Large intestine (tissue), 3 donors: ENCODE measurements around the gene PTPRM. TPM values are rescaled to one million over a fixed set of nuclear protein-coding genes. Genes with fewer than 3 reads are reported as not detected.

Experiments
- DNase-seq, 2 donors: peaks; one replicate each; pipeline versions ENCODE4 v3.0.0 to v3.0.0-alpha.2; 2013
- H3K27ac ChIP-seq: one replicate; pipeline ENCODE4 v1.5.1; 2013; ENCODE audit warnings: low read length
- H3K27me3 ChIP-seq: 2 replicates; pipeline ENCODE4 v1.6.1; 2013; ENCODE audit warnings: low read length; ENCODE audit not compliant: control insufficient read depth, insufficient read depth
- H3K36me3 ChIP-seq: 2 replicates; pipeline ENCODE4 v1.6.1; 2013; ENCODE audit warnings: low read length; ENCODE audit not compliant: control insufficient read depth, insufficient read depth
- H3K4me1 ChIP-seq: one replicate; pipeline ENCODE4 v1.6.1; 2013; ENCODE audit warnings: low read length; ENCODE audit not compliant: control insufficient read depth, insufficient read depth
- H3K4me3 ChIP-seq: one replicate; pipeline ENCODE4 v1.5.1; 2013; ENCODE audit warnings: low read length
- H3K9me3 ChIP-seq: one replicate; pipeline ENCODE4 v1.6.1; 2013; ENCODE audit warnings: mild to moderate bottlenecking, low read depth, low read length, moderate library complexity; ENCODE audit not compliant: control insufficient read depth
- WGBS: methylation state at CpG from one replicate; pipeline ENCODE4 v1.1.5; 2013; ENCODE audit warnings: low lambda C conversion rate; ENCODE audit not compliant: insufficient coverage; 5-methylcytosine and 5-hydroxymethylcytosine counted together
- polyA plus RNA-seq: library from polyadenylated mRNA; unstranded; fragments of 120-200 nt; gene quantifications from one replicate; pipeline ENCODE4 v1.2.1, GENCODE V29; 2013

Gene PTPRM
- polyA plus RNA-seq, 1 donor = 27.2 TPM

DNA sequence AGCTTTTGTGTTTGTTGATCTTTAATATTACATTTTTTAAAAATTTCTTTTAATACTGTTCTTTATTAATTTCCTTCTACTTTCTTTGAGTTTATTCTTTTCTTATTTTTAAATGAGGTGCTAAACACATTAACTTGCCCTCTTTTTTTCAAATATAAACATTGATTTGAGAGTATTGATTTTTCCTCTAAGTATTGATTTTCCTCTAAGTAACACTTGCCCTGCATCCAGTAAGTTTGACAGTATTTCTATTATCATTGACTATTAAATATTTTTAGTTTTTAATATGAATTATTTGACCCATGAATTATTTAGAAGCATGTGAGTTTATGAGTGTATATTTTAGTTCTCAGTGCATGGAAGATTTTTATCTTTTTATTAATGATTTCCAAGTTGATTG, 705.1 kb downstream of the PTPRM start:
- DNase-seq = no peak
- no peaks in the 10 kb centered on the region for H3K9me3 ChIP-seq
- no peaks in the 10 kb centered on the region for H3K27me3 ChIP-seq
- no peak overlapping the region for H3K4me3 ChIP-seq
- no peaks in the 10 kb centered on the region for H3K4me1 ChIP-seq
- H3K27ac ChIP-seq = no peak overlapping the region
- H3K36me3 ChIP-seq = no peaks in the 10 kb centered on the region

DNA sequence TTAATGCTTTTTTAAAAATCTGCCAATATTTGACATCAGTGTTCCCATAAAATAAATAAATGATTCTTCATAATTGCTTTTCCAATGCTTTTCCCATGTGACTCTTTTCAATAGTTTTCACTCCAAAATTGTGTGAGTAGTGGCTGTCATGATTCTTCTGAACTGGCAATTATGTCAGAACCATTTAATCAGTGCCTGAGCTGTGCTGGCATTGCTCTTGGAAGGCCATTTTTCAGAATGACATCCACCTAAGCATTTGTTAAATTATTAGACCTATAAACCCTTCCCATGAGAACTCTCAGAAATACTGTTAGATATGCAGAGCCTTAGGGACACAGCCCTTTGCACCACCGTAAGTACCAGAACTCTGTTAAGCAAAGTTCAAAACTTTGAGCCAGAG, 707.3 kb downstream of the PTPRM start:
- Histone ChIP-seq H3K4me1 (no peaks in the 10 kb centered on the region), H3K27ac (no peak overlapping the region), H3K36me3 (no peaks in the 10 kb centered on the region), H3K27me3 (no peaks in the 10 kb centered on the region), H3K4me3 (no peak overlapping the region), H3K9me3 (no peaks in the 10 kb centered on the region)
- DNase-seq = no peak
- WGBS = no CpG with 5 or more reads among the region's 1 CpG

DNA sequence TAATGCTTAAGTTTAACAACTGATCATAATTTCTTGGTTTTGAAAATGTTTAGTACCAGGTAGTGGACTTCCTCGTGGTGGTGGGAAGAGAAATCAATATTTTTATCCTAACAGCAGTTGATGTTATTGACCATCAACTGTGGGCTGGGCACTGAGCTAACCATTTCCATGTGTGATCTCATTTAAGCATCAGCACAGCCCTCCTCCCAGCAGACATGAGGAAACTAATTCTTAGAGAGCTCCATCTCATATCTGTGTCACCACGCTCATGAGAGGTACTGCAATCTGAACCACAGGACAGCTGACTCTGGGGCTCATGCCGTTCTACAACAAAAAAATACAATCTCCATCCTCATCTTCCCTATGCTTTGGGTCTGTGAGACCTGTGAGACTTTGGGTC, 709.3 kb downstream of the PTPRM start:
- no peak for DNase-seq
- no peaks in the 10 kb centered on the region for H3K4me1 ChIP-seq
- no peaks in the 10 kb centered on the region for H3K27me3 ChIP-seq
- H3K36me3 ChIP-seq = no peaks in the 10 kb centered on the region
- no peak overlapping the region for H3K27ac ChIP-seq
- H3K4me3 ChIP-seq = no peak overlapping the region
- no peaks in the 10 kb centered on the region for H3K9me3 ChIP-seq
- no CpG with 5 or more reads among the region's 3 CpGs for WGBS

DNA sequence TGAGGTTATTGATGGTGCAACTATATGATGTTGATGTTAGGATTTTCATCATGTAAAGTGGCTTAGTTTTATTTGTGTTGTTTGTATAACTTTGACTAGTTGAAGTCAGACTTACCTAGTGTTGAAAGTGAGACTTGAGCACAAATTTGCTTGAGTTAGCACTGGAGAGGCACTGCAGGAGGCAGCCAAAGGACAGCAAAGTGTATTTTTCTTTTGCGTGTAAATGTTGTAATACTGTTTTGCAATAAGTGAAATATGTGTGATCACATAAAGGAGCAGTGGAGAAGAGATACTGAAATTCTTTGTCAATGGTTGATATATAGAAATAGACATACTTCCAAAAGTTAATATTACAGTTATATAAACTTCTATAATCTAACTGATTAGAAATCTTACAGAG, 710.2 kb downstream of the PTPRM start:
- no peaks in the 10 kb centered on the region for H3K36me3 ChIP-seq

DNA sequence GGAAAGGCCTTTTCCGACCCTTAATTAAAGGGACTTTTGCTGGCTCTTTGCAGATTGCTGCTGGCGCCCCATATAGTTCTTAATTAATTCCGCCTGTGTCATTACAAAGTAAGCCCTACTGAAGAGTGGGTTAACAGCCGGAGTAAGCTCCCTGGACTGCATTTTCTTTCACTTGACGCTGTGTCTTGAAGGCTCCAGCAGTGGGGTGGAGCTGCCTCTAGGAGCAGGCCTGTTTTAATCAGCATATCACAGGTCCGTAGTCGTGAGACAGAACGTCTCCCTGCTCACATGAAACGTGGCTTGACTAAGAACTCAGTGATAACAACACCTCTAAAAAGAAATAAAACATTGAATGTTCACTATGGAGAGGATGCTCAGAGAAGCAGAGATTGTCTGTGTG, 712.2 kb downstream of the PTPRM start:
- Histone ChIP-seq H3K36me3 (no peaks in the 10 kb centered on the region), H3K9me3 (no peaks in the 10 kb centered on the region), H3K27ac (no peak overlapping the region), H3K4me3 (no peak overlapping the region), H3K27me3 (no peaks in the 10 kb centered on the region), H3K4me1 (no peaks in the 10 kb centered on the region)
- DNase-seq = no peak
- whole genome bisulfite sequencing = 100% methylated on average over 2 of the region's 9 CpGs

More for the DNA sequence above, 710.2 kb downstream of the PTPRM start:
- DNase-seq = no peak
- Histone ChIP-seq H3K4me3 (no peak overlapping the region), H3K27me3 (no peaks in the 10 kb centered on the region), H3K4me1 (no peaks in the 10 kb centered on the region), H3K9me3 (no peaks in the 10 kb centered on the region), H3K27ac (no peak overlapping the region)
- no CpG with 5 or more reads among the region's 1 CpG for WGBS

DNA sequence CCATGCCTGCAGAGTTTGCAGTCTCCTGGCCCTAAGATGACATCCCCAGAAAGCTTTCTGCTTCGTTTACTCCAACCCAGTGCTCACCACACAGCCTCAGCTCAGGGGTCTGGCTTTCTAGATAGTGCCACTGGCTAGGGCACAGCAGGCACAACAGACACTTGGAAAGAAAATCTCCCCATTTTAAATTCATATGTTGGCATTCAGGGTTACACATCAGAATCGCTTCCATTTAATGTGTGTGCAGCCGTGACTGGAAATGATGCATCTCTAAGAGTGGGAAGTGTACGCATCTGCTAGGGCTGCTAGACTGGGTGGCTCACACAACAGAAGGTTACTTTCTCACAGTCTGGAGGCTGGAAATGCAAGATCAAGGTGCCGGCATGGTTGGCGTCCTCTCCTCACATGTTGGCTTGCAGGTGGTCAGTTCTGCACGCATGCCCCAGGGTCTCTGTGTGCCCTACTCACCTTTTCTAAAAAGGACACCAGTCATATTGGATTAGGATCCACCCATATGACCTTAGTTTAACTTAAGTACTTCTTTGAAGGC, 712.7 kb downstream of the PTPRM start:
- no peaks in the 10 kb centered on the region for H3K36me3 ChIP-seq
- H3K27ac ChIP-seq = no peak overlapping the region

DNA sequence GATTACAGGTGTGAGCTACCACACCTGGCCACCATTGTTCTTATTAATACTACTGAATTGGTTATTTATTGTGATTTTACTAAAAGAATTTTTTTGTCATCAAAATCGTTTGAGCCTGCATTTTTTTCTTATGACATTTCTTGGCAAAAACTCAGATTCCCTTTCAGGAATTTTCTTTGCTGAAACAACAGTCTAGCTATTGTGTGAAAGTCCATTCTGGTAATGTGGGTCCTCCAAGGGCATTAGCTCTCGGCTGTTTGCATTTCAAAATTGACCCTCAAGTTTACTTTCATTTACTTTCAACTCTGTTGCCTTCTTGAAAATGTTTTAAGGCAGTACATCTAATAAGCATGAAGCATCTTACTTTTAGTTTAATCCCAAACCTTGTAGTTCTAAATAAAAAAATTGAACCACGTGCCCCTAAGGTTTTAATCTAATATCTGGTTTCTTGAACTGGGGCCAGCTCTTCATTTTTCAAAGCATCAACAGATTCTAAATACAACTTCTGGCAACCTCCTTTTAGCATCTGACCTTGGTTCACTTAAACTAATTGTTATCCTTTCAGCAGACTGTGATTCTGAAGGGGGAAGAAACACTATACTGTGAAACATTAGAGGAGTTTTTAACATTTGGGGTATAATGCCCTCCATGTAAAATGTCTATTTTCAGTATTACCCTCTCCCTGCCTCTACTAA, 716.9 kb downstream of the PTPRM start:
- H3K4me1 ChIP-seq = no peaks in the 10 kb centered on the region
- H3K27me3 ChIP-seq = no peaks in the 10 kb centered on the region
- DNase-seq = no peak
- 63% methylated on average over 1 of the region's 3 CpGs for WGBS
- H3K4me3 ChIP-seq = no peak overlapping the region
- H3K36me3 ChIP-seq = no peaks in the 10 kb centered on the region
- H3K27ac ChIP-seq = no peak overlapping the region
- no peaks in the 10 kb centered on the region for H3K9me3 ChIP-seq

More for the DNA sequence above, 712.7 kb downstream of the PTPRM start:
- no CpG with 5 or more reads among the region's 7 CpGs for WGBS
- H3K4me1 ChIP-seq = no peaks in the 10 kb centered on the region
- DNase-seq = no peak
- no peak overlapping the region for H3K4me3 ChIP-seq
- no peaks in the 10 kb centered on the region for H3K9me3 ChIP-seq
- H3K27me3 ChIP-seq = no peaks in the 10 kb centered on the region

DNA sequence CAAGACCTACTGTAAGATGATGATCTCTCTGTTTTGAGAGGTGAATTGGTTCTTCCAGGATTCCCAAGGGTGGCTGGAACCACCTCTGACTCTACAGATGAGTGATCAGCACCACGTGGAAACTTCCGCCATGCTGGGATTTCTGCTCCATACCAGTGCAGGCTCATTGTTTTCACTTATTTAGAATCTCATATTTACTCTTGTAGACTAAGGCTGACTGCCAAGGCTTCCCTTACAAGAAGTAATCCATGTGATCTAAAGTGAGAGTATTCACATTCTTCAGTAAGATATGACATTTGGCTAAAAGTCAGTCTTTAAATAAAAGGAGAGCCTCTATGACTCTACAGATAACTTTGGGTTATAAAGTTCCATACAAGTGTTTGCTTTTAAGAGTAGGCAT, 719.2 kb downstream of the PTPRM start:
- Histone ChIP-seq H3K4me1 (no peaks in the 10 kb centered on the region), H3K27me3 (no peaks in the 10 kb centered on the region), H3K4me3 (no peak overlapping the region), H3K36me3 (no peaks in the 10 kb centered on the region), H3K9me3 (no peaks in the 10 kb centered on the region), H3K27ac (no peak overlapping the region)
- no CpG with 5 or more reads among the region's 2 CpGs for WGBS
- no peak for DNase-seq

DNA sequence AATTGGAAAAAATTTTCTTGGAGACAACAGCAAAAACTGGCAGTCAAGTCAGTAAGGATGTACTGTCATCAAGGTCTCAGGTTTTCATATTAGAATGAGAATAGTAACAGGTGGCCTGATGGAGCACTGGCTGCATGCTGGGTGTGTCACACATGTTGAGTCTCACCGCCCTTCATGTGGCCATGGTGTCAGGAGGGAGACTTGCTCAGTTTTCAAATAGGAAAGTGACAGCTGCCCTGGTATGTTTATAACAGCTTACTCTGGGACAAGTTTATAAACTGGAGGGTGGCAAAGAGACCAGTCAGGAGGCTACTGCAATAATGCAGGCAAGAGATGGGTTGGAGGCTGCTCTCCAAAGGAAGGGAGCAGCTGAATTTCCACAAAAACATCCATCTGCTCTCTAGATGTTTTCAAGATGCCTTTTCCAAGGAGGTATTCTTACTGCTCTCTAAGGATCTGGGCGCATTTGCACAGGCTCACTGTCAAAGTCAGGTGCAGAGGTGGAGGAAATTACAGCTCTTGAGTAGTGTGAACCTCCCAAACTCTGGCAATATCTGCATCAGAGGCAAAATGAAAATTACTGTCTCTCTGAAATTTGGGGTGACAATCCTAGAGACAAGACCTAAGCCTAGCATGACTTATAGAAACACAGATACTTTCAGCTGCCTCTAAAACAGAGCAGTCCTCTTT, 720.2 kb downstream of the PTPRM start:
- H3K4me1 ChIP-seq = no peaks in the 10 kb centered on the region
- DNase-seq = no peak
- no CpG with 5 or more reads among the region's 2 CpGs for WGBS

DNA sequence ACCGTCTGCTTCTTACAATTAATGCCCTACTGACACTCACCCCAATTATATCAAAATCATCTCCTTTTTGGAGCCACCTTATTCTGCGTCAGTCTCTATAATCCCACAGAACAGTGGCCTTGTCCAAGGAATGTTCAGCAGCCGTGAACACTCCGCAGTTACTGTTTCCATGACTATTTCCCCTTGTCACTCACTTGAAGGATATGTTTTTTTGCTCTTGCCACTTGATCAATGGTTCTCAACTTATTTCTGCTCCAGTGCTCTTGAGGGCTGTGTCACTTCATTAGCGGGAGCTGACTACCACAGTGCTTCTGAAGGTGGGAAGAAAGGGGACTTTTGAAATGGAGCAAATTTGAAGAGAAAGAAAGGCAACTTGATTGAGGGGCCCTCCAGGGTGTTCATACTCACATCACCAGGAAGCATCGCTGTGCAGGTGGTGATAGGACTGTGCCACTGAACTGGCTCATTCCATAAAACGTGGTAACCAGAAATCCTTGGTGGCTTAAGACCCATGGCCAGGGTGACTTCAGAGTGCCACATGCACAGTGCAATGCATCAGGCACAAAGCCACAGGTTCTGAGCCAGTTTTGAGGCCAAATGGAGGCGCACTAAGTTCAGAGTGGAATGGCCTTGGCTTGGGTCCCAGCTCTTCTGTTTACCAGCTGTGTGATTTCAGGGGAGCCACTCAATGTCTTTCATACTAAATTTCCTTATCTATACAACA, 721.5 kb downstream of the PTPRM start:
- Histone ChIP-seq H3K27me3 (no peaks in the 10 kb centered on the region), H3K9me3 (no peaks in the 10 kb centered on the region), H3K36me3 (no peaks in the 10 kb centered on the region), H3K27ac (no peak overlapping the region), H3K4me3 (no peak overlapping the region), H3K4me1 (no peaks in the 10 kb centered on the region)
- no peak for DNase-seq
- WGBS = 94% methylated on average over 3 of the region's 8 CpGs

More for the DNA sequence above, 720.2 kb downstream of the PTPRM start:
- no peaks in the 10 kb centered on the region for H3K27me3 ChIP-seq
- no peaks in the 10 kb centered on the region for H3K9me3 ChIP-seq
- no peak overlapping the region for H3K4me3 ChIP-seq
- no peaks in the 10 kb centered on the region for H3K36me3 ChIP-seq
- no peak overlapping the region for H3K27ac ChIP-seq
